Activated gamma-delta T cell treated with Interleukin-2 at 50 U/mL for 16 hours (primary cell): Measurements from ENCODE around the gene RRP1B.
"Not testable (repeated sequence)": the region's sequence is repeated elsewhere in the genome, so short reads cannot be mapped to it uniquely, and the experiment has no call there.

ENCODE experiments used
- DNase-seq: peaks from one replicate; pipeline ENCODE4 v3.0.0-alpha.2; 2020

The RRP1B gene

DNA sequence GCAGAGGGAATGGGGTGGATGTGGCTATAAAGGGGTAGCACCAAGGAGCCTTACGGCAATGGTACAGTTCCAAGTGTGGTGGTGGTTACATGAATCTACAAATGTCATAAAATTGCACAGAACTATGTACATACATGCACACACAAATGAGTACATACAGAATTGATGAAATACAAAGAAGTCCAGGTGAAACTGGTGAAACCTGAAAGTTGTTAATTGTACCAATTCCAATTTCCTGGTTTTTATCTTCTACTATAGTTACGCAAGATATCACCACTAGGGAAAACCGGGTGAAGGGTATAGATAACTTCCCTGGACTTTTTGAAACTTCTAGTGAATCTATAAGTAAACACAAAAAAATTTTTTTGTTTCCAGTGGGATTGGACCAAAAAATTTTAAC lies 19.0 kb upstream of the RRP1B start:
- DNase-seq = no peak

- DNase-seq = no peak
Measured at GRCh38 chr21:43643193-43643592, 16.2 kb upstream of the RRP1B start.

- no peak for DNase-seq
Measured at GRCh38 chr21:43644071-43644470, 15.3 kb upstream of the RRP1B start.

DNA sequence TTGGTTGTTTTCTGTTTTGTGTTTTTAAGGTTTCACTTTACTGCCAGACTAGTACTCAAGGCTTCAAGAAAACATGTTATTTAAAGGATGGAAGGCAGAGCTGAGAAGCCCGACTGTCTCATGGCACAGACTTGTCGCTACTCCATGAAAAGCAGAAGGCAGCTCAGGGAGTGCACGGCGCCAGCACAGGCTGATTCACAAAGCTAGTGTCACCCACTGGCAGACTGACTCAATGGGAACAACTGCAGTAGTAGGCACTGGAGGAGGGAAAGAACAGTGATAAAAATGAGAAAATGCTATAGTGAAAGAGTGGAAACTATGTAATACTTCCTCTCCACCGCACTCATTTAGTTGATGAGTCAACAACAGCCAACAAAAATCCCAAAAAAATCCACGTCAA lies 14.8 kb upstream of the RRP1B start:
- DNase-seq = no peak

DNA sequence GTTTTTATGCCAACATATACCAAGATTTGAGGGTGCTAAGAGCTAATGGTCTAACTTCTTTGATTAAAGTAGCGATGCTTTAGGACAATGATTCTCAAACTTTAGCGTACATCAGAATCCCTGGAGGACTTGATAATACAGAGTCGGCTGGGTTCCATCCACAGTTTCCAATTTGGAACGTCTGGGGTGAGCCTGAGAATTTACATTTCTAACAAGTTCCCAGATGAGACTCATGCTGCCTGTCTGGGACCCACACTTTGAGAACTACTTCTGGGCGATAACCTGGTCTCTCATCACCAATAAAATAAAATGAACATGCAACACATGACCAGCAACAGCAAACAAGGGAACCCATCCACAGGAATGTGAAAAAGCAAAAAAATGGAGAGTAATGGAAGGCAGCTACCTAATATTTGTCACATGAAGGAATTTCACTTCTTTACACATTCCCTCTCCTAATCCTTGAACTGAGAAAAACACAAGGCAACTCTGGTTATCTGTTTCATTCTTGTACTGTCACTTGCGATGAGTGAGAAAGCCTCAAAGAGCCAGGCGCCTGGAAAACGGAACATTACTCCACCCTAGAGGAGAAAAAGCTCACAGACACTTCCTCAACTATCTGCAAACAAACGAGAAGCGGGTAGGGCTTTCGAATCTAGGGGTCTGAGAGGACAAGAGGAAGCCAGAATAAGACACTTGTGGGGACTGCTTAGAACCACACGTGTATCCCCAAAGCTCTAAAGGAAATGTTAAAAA lies 14.0 kb upstream of the RRP1B start:
- no peak for DNase-seq

DNA sequence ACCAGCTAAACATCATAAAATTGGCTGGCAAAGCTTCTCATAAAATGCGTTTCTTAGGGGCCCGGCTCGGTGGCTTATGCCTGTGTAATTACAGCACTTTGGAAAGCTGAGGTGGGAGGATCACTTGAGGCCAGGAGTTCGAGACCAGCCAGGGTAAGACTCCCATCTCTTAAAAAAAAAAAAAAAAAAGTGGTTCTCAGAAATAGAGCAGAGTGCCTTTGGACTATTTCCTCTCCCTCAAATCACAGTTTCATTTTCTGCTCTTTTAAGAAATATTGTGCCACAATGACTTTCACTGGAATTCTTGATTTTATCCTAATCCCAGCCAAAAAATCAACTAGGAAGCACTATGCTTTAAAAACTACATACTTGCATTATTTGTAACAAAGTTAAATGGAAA lies 13.4 kb upstream of the RRP1B start:
- no peak for DNase-seq

- peak; percentile 82 for DNase-seq
Measured at GRCh38 chr21:43646550-43647260, 12.7 kb upstream of the RRP1B start.

GRCh38 chr21:43648171-43648570 lies 11.2 kb upstream of the RRP1B start:
- no peak for DNase-seq

- DNase-seq = not testable (repeated sequence)
Measured at GRCh38 chr21:43651926-43652325, 7.4 kb upstream of the RRP1B start.

DNA sequence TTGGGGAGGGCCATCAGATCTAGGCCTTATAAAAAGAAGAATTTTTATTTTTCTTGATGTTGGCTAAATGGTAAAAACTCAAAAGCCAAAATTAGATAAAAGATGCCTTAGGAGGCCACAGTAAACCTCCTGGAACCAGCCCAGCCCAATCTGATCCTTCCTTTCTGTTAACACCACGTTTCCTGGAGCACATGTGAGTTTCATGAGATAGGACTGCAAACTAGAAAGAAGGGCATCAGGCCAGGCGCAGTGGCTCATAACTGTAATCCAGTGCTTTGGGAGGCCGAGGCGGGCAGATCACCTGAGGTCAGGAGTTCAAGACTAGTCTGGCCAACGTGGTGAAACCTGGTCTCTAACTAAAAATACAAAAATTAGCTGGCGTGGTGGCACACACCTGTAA lies 6.7 kb upstream of the RRP1B start:
- DNase-seq = no peak

GRCh38 chr21:43653626-43654025 lies 5.7 kb upstream of the RRP1B start:
- DNase-seq = no peak

DNA sequence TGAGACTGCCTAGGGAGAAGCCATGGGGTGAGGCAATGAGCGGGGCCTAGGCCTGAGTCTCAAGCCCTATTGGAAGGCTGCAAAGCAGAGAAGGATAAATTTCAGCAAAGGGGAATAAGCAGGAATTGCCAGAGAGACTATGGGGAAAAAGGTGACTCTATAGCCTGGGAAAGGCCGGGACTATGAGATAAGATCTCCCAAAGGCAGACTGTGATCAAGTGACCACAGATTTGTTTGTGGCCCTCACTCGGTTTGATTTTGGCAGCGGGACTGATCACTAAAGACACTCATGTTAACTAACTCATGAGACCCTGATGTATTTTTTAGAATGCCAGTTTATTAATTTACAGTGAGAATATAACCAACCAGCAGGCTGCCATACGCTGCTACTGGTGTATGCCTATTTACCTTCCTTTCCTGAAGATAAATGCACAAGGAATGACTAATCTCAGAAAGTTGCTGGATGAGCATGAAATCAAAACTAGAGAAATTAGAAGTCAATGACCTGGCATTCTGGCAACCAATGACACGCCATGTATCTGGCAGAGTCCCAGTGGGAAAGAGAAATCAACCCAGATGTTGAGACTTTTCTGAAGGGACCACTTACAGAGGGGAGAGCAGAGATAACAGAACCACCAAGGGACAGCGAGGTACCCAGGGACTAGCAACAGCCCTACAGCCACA lies 4.4 kb upstream of the RRP1B start:
- no peak for DNase-seq

DNA sequence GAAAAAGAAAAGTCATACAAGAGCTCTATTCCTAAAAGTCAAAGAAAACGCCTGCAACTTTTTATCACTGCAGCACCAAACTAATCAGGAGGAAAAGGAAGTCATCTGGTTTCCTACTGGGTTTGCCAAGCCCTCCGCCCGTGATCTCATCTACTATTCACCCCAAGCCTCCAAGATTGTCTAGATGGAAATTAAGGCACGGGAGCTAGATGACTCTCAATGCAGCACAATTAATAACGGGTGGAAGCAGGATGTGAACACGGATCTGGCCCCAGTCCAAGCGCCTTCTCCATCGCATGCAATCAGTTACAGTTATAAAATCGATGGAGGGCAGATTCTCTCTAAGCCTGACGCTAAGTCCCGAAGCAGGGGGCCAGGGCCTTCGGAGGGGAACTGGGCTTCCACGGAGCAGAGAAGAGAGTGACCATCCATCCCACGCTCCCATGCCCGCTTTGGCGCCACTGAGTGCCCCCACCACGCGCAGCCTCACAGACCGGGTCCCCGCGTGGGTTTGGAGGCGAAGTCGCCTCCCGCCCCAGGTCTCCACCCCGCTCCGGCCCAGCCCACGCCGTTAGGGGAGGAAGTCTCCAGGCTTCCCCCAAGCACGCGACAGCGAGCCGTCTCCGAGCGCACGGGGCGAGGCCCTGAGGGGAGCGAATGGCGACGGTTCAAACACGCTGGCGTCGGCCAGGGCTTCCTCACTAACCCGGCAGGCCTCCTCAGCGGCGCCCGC lies 1.8 kb upstream of the RRP1B start:
- DNase-seq = no peak

GRCh38 chr21:43658088-43658741 lies 1.1 kb upstream of the RRP1B start:
- no peak for DNase-seq

GRCh38 chr21:43658769-43659135 lies 608 bp upstream of the RRP1B start:
- no peak for DNase-seq

- DNase-seq = no peak
Measured at GRCh38 chr21:43662286-43662685, 2.9 kb downstream of the RRP1B start.

- DNase-seq = no peak
Measured at GRCh38 chr21:43663033-43663432, 3.7 kb downstream of the RRP1B start.

DNA sequence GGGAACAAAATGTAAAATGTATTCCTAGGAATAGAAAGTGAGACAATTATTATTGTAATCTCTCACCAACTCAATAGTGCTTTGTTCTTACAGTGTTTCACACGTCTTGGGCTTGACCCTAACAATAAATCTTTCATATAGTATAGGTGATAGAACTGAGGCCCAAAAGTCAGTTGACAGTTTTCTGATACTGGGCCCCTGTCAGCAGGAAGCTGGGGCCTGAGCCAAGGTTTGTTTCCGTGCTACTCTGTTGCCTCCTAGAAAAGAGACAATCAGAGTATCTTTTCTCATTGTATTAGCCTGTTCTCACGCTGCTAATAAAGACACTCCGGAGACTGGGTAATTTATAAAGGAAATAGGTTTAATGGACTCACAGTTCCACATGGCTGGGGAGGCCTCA lies 5.0 kb downstream of the RRP1B start:
- DNase-seq = no peak

- no peak for DNase-seq
Measured at GRCh38 chr21:43665879-43666278, 6.5 kb downstream of the RRP1B start.

DNA sequence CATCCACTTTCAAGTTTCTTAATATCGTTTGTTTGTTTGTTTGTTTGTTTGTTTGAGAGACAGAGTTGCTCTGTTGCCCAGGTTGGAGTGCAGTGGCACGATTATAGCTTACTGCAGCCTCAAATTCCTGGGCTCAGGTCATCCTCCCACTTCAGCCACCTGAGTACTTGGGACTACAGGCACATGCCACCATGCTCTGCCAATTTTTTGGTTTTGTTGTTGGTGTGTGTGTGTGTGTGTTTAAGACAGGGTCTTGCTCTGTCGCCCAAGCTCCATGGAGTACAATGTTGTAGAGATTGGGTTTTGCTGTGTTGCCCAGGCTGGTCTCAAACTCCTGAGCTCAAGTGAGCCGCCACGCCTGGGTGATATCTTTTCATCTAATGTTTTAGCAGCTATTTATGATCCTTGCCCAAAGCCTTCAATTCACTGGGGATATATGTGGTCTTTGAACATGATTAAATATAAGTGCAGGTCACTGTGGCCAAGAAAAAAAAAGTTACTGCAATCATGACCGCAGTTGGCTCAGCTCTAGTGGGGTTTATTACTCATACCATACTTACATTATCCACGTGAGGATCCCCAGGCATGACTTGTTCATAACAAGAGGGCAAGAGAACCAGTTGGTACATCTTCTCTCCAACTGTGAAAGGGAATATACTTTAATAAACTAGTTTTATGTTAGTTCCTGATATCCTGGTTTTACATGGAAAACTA lies 8.0 kb downstream of the RRP1B start:
- DNase-seq = no peak

GRCh38 chr21:43669828-43670605 lies 10.7 kb downstream of the RRP1B start:
- DNase-seq = no peak
